Epithelial cell of proximal tubule (primary cell): ENCODE data around the gene MCFD2. TPM values are rescaled to one million over a fixed set of nuclear protein-coding genes. Genes with fewer than 3 reads are reported as not detected.

ENCODE experiments used
- DNase-seq: peaks from one replicate; pipeline ENCODE4 v3.0.0-alpha.2; 2011; ENCODE audit warnings: low read depth
- H3K4me3 ChIP-seq: 2 replicates; pipeline ENCODE4 v1.5.1; 2011; ENCODE audit warnings: low read depth, mild to moderate bottlenecking, low read length
- total RNA-seq: library from RNA; depleted of rRNA; stranded (reverse); fragments of >200 nt; gene quantifications from 2 replicates; pipeline ENCODE4 v1.2.3, GENCODE V29; 2015
- TF ChIP-seq, protein P1 (sequence below): conservative IDR thresholded peaks from 2 replicates; pipeline ENCODE4 v1.5.1; 2012; ENCODE audit warnings: low read depth, mild to moderate bottlenecking, low read length

Gene MCFD2
- total RNA-seq, 1 donor from 2014 or later = 36.3 TPM

DNA sequence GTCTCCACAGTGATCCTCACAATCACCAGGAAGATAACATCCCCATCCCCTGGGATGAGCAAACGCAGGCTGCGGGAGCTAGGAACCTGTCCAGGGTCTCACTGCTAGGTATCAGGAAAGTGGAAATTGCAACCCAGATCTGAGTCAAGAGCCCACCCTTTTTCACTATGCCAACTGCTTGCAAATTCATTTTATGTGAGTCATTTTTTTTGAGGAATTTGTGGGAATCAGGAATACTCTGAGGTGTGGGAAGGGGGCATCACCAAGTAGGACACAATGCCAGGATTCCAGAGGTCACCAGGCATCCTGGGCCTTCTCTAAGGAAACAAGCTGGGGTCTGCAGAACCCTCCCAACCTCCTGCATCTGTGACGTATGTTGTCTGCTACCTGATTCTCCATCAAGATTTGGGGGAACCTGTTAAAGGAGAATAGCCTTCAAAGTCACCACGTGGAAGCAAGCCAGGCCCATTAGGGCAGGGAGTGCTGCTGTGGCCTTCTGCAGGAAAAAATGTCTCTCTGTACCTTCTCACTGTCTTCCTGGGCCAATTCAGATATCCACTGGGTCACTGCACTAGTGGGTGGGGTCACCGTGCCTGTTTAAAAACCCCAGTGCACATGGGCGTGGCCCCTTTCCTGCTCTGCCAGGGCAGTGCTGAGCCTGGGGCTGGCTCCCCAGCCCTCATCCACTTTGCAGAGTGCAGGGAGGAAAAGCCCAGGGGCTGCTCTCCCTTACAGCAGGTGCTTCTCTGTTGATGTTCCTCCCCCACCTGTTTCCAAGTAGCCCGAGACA, 50.2 kb downstream of the MCFD2 start:
- DNase-seq = no peak
- TF ChIP-seq, protein P1, sequence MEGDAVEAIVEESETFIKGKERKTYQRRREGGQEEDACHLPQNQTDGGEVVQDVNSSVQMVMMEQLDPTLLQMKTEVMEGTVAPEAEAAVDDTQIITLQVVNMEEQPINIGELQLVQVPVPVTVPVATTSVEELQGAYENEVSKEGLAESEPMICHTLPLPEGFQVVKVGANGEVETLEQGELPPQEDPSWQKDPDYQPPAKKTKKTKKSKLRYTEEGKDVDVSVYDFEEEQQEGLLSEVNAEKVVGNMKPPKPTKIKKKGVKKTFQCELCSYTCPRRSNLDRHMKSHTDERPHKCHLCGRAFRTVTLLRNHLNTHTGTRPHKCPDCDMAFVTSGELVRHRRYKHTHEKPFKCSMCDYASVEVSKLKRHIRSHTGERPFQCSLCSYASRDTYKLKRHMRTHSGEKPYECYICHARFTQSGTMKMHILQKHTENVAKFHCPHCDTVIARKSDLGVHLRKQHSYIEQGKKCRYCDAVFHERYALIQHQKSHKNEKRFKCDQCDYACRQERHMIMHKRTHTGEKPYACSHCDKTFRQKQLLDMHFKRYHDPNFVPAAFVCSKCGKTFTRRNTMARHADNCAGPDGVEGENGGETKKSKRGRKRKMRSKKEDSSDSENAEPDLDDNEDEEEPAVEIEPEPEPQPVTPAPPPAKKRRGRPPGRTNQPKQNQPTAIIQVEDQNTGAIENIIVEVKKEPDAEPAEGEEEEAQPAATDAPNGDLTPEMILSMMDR = no peak
- H3K4me3 ChIP-seq = no peak overlapping the region

DNA sequence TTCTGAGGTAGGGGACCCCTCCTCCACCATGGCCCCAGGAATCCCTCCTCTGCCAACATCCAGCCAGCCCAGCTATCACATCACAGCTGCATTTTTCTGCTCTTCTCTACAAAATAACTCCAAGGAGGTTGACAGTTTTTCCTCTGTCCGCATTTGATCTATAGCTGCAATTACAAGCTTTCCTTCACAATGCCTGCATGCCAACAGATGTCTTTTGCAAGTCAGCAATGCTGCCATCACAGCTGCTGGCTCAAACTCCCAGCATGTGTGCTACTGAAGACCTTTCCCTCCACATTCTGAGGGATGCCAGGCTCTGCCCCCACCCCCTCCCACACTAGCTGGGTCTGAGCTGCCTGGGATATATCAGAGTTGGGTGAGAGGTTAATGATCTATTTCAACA, 51.7 kb downstream of the MCFD2 start:
- no peak overlapping the region for H3K4me3 ChIP-seq
- TF ChIP-seq, protein P1 = no peak
- no peak for DNase-seq

DNA sequence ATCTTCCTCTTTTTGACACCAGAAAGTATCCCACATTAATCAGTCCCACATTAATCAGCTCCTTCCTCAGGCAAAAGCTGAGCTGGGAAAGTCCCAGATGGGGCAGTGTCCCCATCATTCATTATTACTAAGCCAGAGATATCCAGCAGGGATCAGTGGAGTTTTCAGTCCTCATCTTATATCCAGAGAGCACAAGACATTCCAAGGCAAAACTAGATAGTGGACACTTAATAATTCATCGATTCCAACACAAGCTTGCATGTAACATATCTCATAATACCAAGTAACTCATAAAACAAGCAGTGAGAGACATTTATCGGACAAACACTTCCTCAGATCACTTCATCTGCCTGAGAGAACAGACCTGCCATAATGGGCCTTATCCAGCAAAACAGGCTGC, 53.1 kb downstream of the MCFD2 start:
- TF ChIP-seq, protein P1 = no peak
- DNase-seq = no peak
- H3K4me3 ChIP-seq = no peak overlapping the region

DNA sequence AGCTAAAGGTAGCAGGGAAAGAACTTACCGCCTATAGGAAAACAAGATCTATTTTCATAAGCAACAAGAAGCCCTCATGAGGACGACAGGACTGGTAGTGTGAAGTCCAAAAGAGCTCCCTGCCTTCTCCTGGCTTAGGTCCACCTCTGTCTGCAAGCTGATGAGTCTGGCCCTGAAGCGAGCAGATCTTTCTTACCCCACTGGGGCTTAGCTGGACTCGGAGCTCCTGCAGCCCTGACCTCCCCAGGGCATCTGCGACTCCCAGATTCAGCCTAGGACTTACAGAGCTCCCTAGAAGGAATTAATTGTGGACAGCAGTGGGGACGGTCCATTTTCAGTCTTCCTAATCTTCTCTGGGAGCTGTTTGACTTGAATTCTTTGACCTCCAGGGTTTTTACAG, 53.7 kb downstream of the MCFD2 start:
- TF ChIP-seq, protein P1 = no peak
- no peak overlapping the region for H3K4me3 ChIP-seq
- no peak for DNase-seq

DNA sequence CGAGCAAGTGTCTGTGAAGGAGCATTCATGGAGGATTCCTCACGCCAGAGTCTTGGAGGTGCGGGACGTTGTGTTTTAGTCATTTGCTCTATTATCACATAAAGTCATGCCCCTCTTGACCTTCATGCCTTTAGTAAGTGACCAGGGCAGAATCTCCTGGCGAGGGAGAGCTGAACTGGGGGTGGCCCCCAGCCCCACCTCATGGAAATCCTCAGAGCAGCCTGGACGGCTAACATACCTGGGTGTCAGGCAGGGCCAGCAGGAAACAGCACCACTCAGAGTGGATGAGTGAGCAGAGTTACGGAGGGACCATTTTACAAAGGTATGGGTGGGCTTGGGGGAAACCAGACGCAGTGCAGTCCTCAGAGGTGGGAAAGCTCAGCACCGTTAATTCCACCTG, 56.1 kb downstream of the MCFD2 start:
- DNase-seq = no peak
- TF ChIP-seq, protein P1 = no peak
- H3K4me3 ChIP-seq = no peak overlapping the region

DNA sequence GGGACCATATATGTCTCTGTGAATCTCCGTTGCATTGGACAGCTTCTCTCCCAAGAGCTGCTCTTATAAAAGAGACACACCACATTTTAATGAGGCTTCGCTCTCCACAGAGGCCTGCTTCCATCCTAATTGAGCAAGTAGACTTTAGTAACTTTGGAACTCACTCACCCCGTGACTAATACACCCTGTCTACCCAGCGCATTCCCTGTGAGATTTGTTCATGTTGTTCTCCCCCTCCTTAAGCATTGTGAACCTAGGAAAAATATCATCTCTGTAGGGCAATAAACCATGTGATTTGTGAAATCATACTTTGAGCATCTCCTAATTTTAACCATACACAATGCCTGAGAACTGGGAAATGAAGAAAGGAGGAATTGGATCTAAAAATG, 56.9 kb downstream of the MCFD2 start:
- TF ChIP-seq, protein P1 = no peak
- DNase-seq = no peak
- no peak overlapping the region for H3K4me3 ChIP-seq
